ENCODE results near the gene SLC34A3. TPM values are rescaled to one million over a fixed set of nuclear protein-coding genes. Genes with fewer than 3 reads are reported as not detected.

Gene SLC34A3
- total RNA-seq, 1 experiment from 2014 or later, result 0.03 TPM

DNA sequence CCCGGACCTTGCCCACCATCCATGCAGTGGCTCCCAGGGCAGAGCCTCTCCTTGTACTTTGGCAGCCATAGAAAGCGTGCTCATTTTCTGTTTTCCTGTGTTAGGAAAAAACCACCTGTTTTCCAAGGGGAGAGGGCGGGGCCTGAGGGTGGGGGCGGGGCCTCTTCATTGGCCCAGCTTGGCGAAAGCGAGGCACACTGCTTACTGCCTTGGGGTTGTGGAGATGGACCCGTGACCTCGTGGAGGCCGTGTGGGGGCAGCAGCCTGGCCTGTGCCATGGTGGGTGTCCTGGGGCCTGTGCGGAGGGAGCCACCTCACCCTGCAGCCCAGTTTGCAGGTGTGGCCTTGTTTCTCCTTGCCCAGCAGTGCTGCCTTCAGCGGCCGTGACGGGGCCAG is 42.4 kb downstream of the SLC34A3 start:
- DNase-seq, result peak; percentile 88
- no peaks in the 10 kb centered on the region for H3K27me3 ChIP-seq (ENCODE audit: control insufficient read depth, insufficient read depth, low read length)
- peaks cover 17% of the 10 kb centered on the region for H3K36me3 ChIP-seq (replicated peaks; ENCODE audit: control insufficient read depth, insufficient read depth, low read length)
- no peak overlapping the region for H3K4me3 ChIP-seq (ENCODE audit: insufficient read depth, low read depth, low read length)

- peak; percentile 59 for DNase-seq
- H3K4me3 ChIP-seq (ENCODE audit: insufficient read depth, low read depth, low read length), result no peak overlapping the region
Observed at GRCh38 chr9:137273611-137274320, 43.1 kb downstream of the SLC34A3 start.

DNA sequence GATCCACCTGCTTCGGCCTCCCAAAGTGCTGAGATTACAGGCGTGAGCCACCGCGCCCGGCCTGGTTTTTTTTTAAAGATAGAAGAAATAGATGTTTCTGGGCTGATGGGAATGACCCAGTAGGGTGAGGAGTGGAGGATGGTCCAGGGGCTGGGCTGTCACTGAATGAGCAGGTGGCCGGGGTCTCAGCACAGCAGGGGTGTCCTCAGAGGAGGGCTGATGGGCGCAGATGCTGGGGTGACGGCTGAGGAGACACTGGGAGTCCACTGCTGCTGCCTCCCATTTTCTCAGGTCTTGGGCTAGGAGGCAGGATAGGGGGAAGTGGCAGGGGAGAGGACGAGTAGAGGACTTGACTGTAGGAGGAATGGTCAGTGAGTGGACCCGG is 44.5 kb downstream of the SLC34A3 start:
- no peaks in the 10 kb centered on the region for H3K27me3 ChIP-seq (ENCODE audit: control insufficient read depth, insufficient read depth, low read length)
- DNase-seq, result no peak
- H3K36me3 ChIP-seq (replicated peaks; ENCODE audit: control insufficient read depth, insufficient read depth, low read length), result peaks cover 4% of the 10 kb centered on the region
- no peak overlapping the region for H3K4me3 ChIP-seq (ENCODE audit: insufficient read depth, low read depth, low read length)

More at GRCh38 chr9:137273611-137274320, 43.1 kb downstream of the SLC34A3 start:
- Histone ChIP-seq H3K36me3 (replicated peaks; ENCODE audit: control insufficient read depth, insufficient read depth, low read length) (peaks cover 13% of the 10 kb centered on the region), H3K27me3 (ENCODE audit: control insufficient read depth, insufficient read depth, low read length) (no peaks in the 10 kb centered on the region)

DNA sequence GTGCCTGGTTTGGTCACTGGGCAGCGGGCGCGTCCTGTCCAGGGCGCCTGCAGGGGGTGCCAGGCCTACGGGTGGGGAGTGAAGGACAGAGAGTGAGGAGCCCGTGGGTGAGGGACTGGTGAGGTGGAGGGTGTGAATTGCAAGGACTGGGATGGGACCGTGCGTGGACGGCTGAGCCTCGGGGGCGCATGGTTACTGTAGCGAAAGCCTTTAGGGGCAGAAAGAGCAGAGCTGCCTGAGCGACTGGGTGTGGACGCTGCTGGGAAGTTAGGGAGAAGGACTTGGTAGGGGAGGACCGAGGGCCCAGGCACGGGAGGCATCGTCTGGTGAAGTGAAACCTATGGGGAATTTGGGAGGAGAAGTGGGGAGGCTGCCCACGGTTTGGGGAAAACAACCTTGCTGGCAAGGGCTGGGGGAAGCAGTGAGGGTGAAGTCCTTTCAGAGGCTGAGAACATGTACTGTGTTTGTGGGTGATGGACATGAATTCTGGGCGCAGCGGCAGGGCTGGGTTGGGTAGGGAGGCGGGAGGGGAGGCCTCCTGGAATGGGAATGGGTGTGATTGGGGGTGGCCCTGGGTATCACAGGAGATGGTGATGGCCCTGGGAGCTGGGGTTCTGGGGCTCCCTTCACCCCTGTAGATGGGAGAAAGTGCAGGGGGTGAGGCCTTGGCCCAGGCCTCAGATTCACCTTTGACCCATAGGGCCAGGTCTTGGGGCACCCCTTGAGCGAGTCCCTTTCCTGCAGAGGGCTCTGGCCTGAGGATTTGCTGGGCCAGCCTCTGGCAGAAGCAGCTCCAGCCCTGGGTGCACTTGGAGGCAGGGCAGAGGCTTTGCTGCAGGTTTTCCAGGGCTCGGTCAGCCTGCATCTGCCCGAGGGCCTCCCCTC is 45.1 kb downstream of the SLC34A3 start:
- no peaks in the 10 kb centered on the region for H3K27me3 ChIP-seq (ENCODE audit: control insufficient read depth, insufficient read depth, low read length)
- no peak overlapping the region for H3K4me3 ChIP-seq (ENCODE audit: insufficient read depth, low read depth, low read length)
- peaks cover 4% of the 10 kb centered on the region for H3K36me3 ChIP-seq (replicated peaks; ENCODE audit: control insufficient read depth, insufficient read depth, low read length)
- DNase-seq, result peak; percentile 69

DNA sequence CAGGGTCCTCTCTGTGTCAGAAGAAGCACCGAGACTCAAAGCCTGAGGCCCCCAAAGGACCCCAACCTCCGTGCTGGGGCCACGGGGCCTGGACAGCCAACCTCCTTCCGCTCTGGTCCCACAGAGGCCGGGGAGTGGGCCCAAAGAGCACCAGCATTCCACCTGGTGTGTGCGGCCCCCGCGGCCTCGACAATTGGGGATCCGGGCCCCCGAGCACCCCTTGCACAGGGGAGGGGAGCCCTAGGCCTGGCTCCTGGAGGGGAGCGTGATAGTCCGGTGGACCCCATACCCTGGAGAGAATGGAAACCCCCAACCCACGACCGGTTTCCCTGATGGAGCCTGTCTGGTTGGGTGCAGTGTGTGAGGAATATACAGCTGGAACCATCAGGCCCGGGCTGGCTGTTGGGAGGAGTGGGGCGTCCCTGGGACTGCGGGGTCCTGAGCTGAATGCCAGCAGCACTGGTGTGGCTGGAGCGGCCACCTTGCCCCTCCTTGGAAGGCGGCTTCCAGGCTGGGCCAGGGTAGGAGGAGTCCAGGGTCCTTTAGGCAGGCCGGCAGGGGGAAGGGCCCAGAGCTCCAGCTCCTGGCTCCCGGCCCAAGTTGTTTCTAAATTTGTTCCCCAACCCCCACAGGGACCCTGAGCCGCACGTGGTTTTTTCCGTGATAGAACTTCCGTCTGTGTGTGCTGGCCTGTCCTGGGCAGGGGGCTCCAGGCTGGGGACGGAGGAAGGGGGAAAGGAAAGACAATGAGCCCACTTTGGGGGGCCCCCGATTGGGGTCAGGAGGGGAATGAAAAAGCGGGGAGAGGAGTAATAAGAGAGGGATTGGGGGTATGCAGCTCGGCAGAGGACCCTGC is 46.0 kb downstream of the SLC34A3 start:
- Histone ChIP-seq H3K27me3 (ENCODE audit: control insufficient read depth, insufficient read depth, low read length) (no peaks in the 10 kb centered on the region), H3K4me3 (ENCODE audit: insufficient read depth, low read depth, low read length) (peak overlapping the region; percentile 60), H3K36me3 (replicated peaks; ENCODE audit: control insufficient read depth, insufficient read depth, low read length) (peaks cover 2% of the 10 kb centered on the region)
- DNase-seq, result peak; percentile 91

- Histone ChIP-seq H3K4me3 (ENCODE audit: insufficient read depth, low read depth, low read length) (peak within 1 kb of the TSS; percentile 60), H3K27me3 (ENCODE audit: control insufficient read depth, insufficient read depth, low read length) (no peaks in the 10 kb centered on the region), H3K36me3 (replicated peaks; ENCODE audit: control insufficient read depth, insufficient read depth, low read length) (no peaks in the 10 kb centered on the region; the same call in 1 of the 2 replicates)
- peak; percentile 94 for DNase-seq
Observed at GRCh38 chr9:137277329-137278041, 46.8 kb downstream of the SLC34A3 start, which contains the start of gene TOR4A. Gene TOR4A (plus strand): TSS chr9:137277726. CDS start chr9:137278690, 964 bp downstream.

DNA sequence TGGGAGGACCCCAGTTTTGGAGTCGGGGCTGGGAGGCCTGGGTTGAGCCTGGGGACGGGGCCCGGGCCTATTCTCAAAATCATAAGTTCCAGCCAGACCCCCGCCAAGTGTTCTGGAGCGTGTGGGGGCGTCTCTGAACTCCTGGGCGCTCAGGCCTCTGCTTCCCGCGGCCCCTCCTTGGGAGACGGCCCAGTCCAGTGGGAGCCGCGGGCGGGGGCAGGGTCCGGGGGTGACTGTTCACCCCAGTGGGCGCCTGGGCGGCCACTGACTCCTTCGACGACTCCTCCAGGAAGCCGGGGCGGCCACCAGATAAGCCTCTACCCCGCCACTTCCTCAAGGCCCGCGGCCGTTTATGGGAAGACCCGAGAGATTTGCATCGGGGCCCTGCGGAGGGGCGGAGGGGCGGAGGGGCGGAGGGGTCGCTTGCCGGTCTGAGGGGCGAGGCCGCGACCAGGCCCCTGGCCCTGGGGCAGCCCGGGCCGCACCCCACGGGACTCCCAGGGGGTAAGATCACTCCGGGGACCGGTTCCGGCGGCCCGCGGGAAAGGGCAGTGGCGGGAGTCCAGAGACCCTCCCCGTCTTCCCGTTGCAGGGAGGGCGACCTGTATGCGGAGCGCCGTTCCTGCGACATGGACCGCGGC is 47.5 kb downstream of the SLC34A3 start:
- Histone ChIP-seq H3K36me3 (replicated peaks; ENCODE audit: control insufficient read depth, insufficient read depth, low read length) (no peaks in the 10 kb centered on the region; the same call in 1 of the 2 replicates), H3K27me3 (ENCODE audit: control insufficient read depth, insufficient read depth, low read length) (no peaks in the 10 kb centered on the region), H3K4me3 (ENCODE audit: insufficient read depth, low read depth, low read length) (peak overlapping the region; percentile 60)
- DNase-seq, result peak; percentile 84

GRCh38 chr9:137278721-137279711 is 48.3 kb downstream of the SLC34A3 start:
- peak overlapping the region; percentile 60 for H3K4me3 ChIP-seq (ENCODE audit: insufficient read depth, low read depth, low read length)
- DNase-seq, result peak; percentile 80
- H3K36me3 ChIP-seq (replicated peaks; ENCODE audit: control insufficient read depth, insufficient read depth, low read length), result no peaks in the 10 kb centered on the region; the same call in 1 of the 2 replicates
- H3K27me3 ChIP-seq (ENCODE audit: control insufficient read depth, insufficient read depth, low read length), result no peaks in the 10 kb centered on the region

DNA sequence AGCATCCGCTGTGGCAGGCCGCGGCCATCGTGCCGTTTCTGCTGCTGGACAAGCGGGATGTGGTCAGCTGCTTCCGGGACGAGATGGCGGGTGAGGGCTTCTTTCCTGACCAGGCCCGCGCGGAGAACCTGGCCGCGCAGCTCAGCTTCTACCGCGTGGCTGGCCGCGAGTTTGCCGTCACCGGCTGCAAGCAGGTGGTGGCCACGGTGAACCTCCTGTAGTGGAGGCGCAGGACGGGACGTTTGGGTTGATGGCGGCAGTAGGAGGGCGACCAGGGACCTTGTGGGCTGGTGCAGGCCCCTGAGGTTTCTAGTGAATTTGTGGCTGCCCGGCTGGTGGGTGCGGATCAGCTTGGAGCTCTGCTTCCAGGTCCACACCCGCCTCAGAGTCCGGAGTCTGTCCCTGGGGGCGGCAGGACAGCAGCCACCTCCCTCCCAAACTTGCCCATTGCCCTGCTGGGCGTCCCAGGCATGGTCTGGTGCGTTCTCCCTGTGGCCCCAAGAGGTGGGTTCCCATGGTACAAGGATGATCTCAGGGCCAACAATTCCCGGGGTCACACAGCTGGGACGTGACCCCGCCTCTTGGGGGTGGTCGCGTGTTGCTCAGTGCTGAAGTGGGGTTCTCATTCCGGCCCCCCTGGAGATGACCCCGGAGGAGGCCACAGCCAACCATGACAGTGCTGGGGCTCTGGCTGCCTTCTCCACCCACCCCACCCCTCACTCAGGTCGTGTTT is 49.2 kb downstream of the SLC34A3 start:
- Histone ChIP-seq H3K36me3 (replicated peaks; ENCODE audit: control insufficient read depth, insufficient read depth, low read length) (no peaks in the 10 kb centered on the region), H3K27me3 (ENCODE audit: control insufficient read depth, insufficient read depth, low read length) (no peaks in the 10 kb centered on the region), H3K4me3 (ENCODE audit: insufficient read depth, low read depth, low read length) (no peak overlapping the region)
- DNase-seq, result peak; percentile 56

- peak; percentile 93 for DNase-seq
- H3K27me3 ChIP-seq (ENCODE audit: control insufficient read depth, insufficient read depth, low read length), result no peaks in the 10 kb centered on the region
- no peaks in the 10 kb centered on the region for H3K36me3 ChIP-seq (replicated peaks; ENCODE audit: control insufficient read depth, insufficient read depth, low read length)
- H3K4me3 ChIP-seq (ENCODE audit: insufficient read depth, low read depth, low read length), result peak overlapping the region; percentile 74
Observed at GRCh38 chr9:137280474-137281344, 50.0 kb downstream of the SLC34A3 start.

GRCh38 chr9:137281345-137282116 is 50.8 kb downstream of the SLC34A3 start:
- Histone ChIP-seq H3K36me3 (replicated peaks; ENCODE audit: control insufficient read depth, insufficient read depth, low read length) (no peaks in the 10 kb centered on the region), H3K4me3 (ENCODE audit: insufficient read depth, low read depth, low read length) (peak overlapping the region; percentile 74), H3K27me3 (ENCODE audit: control insufficient read depth, insufficient read depth, low read length) (no peaks in the 10 kb centered on the region)
- DNase-seq, result peak; percentile 87
